Astrocyte of the hippocampus (primary cell): ENCODE data around the gene APRT.
"Not testable (repeated sequence)": the region's sequence is repeated elsewhere in the genome, so short reads cannot be mapped to it uniquely, and the experiment has no call there.

Experiments
- DNase-seq: peaks from one replicate; pipeline ENCODE4 v3.0.0; 2011; ENCODE audit warnings: low read depth, low spot score

APRT gene

GRCh38 chr16:88788749-88789148 is 23.0 kb downstream of the APRT start:
- DNase-seq: not testable (repeated sequence)

- no peak for DNase-seq
These were observed 24.0 kb downstream of the APRT start for GRCh38 chr16:88787579-88788314.

- peak; percentile 86 for DNase-seq
These were observed 26.4 kb downstream of the APRT start, which contains the start of gene PIEZO1 for GRCh38 chr16:88785106-88785924. TSS of gene PIEZO1 (minus strand) at chr16:88785220. CDS start at chr16:88784964, 256 bp downstream.

GRCh38 chr16:88784856-88785105 is 26.9 kb downstream of the APRT start:
- no peak for DNase-seq

GRCh38 chr16:88784074-88784855 is 27.5 kb downstream of the APRT start:
- peak; percentile 92 for DNase-seq

GRCh38 chr16:88783391-88784073 is 28.2 kb downstream of the APRT start:
- peak; percentile 55 for DNase-seq

- peak; percentile 79 for DNase-seq
These were observed 29.0 kb downstream of the APRT start for GRCh38 chr16:88782454-88783390.

GRCh38 chr16:88781140-88782077 is 30.3 kb downstream of the APRT start:
- no peak for DNase-seq

- no peak for DNase-seq
These were observed 31.3 kb downstream of the APRT start for GRCh38 chr16:88780142-88781062.

- peak; percentile 52 for DNase-seq
These were observed 32.2 kb downstream of the APRT start for GRCh38 chr16:88779406-88780141.

- DNase-seq: no peak
These were observed 33.1 kb downstream of the APRT start for GRCh38 chr16:88778541-88779065.

GRCh38 chr16:88778271-88778525 is 33.5 kb downstream of the APRT start:
- no peak for DNase-seq

- no peak for DNase-seq
These were observed 34.1 kb downstream of the APRT start for GRCh38 chr16:88777471-88778270.

GRCh38 chr16:88775825-88776224 is 35.9 kb downstream of the APRT start:
- no peak for DNase-seq

GRCh38 chr16:88774544-88775393 is 37.0 kb downstream of the APRT start:
- DNase-seq: no peak

GRCh38 chr16:88773812-88774291 is 37.9 kb downstream of the APRT start:
- DNase-seq: peak; percentile 70
